Prostate gland (tissue), 2 donors: ENCODE results near the gene ANKS1B.

Source experiments
- CTCF ChIP-seq, 4 experiments: fragments of 200-600 bp in 2 of 4; fragments of 450-650 bp in 2 of 4; sonication (generic) in 2 of 4; IDR thresholded peaks; 1 replicate in 3 of 4; 2 replicates in 1 of 4; pipeline ENCODE4 v1.5.1; 2016 to 2019; ENCODE audit warnings: antibody characterized with exemption in 4 of 4, mild to moderate bottlenecking in 2 of 4, moderate library complexity in 2 of 4
- POLR2A ChIP-seq: fragments of 450-650 bp; IDR thresholded peaks from one replicate; pipeline ENCODE4 v1.6.1; 2016; ENCODE audit warnings: antibody characterized with exemption, mild to moderate bottlenecking
- POLR2AphosphoS5 ChIP-seq: sonication (generic); formaldehyde crosslinking; IDR thresholded peaks from one replicate; pipeline ENCODE4 v1.6.1; 2017; ENCODE audit warnings: antibody characterized with exemption

GRCh38 chr12:99311373-99311772, 673.4 kb downstream of the ANKS1B start:
- no peak for TF ChIP-seq POLR2AphosphoS5
- TF ChIP-seq CTCF (IDR thresholded peaks at IDR 0.05), result no peak
- no peak for TF ChIP-seq POLR2A
